AG10803 (cell line): Measurements from ENCODE around the gene DDC.

ENCODE experiments used
- DNase-seq: peaks from one replicate; pipeline ENCODE4 v3.0.0; 2010; ENCODE audit warnings: low read depth
- H3K4me3 ChIP-seq: 2 replicates; pipeline ENCODE4 v1.5.1; 2011; ENCODE audit warnings: mild to moderate bottlenecking, low read length, control low read depth
- CTCF ChIP-seq: conservative IDR thresholded peaks from 2 replicates; pipeline ENCODE4 v1.5.1; 2011; ENCODE audit warnings: mild to moderate bottlenecking, low read length, control low read depth, inconsistent platforms

Gene DDC

GRCh38 chr7:50472427-50472826 lies 92.8 kb downstream of the DDC start:
- no peak for TF ChIP-seq CTCF
- H3K4me3 ChIP-seq: no peak overlapping the region
- DNase-seq: no peak

- no peak overlapping the region for H3K4me3 ChIP-seq
- no peak for DNase-seq
- TF ChIP-seq CTCF: no peak
Measured at GRCh38 chr7:50471970-50472369, 93.2 kb downstream of the DDC start.

GRCh38 chr7:50470250-50471163 lies 94.7 kb downstream of the DDC start:
- no peak for DNase-seq
- TF ChIP-seq CTCF: no peak
- no peak overlapping the region for H3K4me3 ChIP-seq

GRCh38 chr7:50469181-50469580 lies 96.0 kb downstream of the DDC start:
- no peak overlapping the region for H3K4me3 ChIP-seq
- no peak for TF ChIP-seq CTCF
- no peak for DNase-seq

GRCh38 chr7:50467817-50468610 lies 97.2 kb downstream of the DDC start:
- no peak overlapping the region for H3K4me3 ChIP-seq
- peak; percentile 90 for TF ChIP-seq CTCF
- peak; percentile 54 for DNase-seq

GRCh38 chr7:50466815-50467585 lies 98.2 kb downstream of the DDC start:
- no peak for DNase-seq
- TF ChIP-seq CTCF: no peak
- no peak overlapping the region for H3K4me3 ChIP-seq
